ENCODE data around the gene OR56B1.
"Not testable (repeated sequence)": the region's sequence is repeated elsewhere in the genome, so short reads cannot be mapped to it uniquely, and the experiment has no call there.

Gene OR56B1

GRCh38 chr11:5700421-5701054 lies 35.7 kb upstream of the OR56B1 start:
- no peak overlapping the region for H3K4me3 ChIP-seq (ENCODE audit: low read length)
- peaks cover 2% of the 10 kb centered on the region; the same call in 1 of the 2 replicates for H3K4me1 ChIP-seq (ENCODE audit: insufficient read depth, low read length)
- H3K27ac ChIP-seq (ENCODE audit: low read length) = no peak overlapping the region
- no peaks in the 10 kb centered on the region for H3K9me3 ChIP-seq (ENCODE audit: insufficient read depth, low read depth, low read length)
- no peaks in the 10 kb centered on the region for H3K27me3 ChIP-seq (ENCODE audit: insufficient read depth, low read length)
- H3K9ac ChIP-seq (ENCODE audit: low read depth, low read length) = no peak overlapping the region
- H3K36me3 ChIP-seq (ENCODE audit: insufficient read depth, low read depth, low read length) = peaks cover 56% of the 10 kb centered on the region

DNA sequence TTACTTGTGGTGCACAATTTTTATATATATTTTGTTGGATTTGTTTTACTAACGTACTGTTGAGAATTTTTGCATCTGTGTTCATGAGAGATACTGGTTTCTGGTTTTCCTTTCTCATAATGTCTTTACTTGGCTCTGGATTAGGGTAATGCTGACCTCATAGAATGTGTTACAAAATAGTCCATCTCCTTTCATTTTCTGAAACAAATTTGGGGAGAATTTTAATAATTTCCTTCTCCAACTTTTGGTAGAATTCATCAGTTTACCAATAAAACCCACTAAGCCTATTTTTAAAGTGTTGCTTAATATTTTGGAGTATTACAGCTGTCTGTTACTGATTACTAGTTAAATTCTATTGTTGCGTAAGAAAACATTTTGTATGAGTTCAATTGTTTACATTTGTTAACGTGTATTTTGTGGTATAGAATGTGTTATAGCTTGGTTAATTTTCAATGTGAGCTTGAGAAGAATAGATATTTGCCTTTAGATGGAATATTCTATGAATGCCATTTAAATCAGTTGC lies 35.1 kb upstream of the OR56B1 start:
- Histone ChIP-seq H3K4me3 (ENCODE audit: low read length) (no peak overlapping the region), H3K27me3 (ENCODE audit: insufficient read depth, low read length) (no peaks in the 10 kb centered on the region), H3K27ac (ENCODE audit: low read length) (no peak overlapping the region), H3K9me3 (ENCODE audit: insufficient read depth, low read depth, low read length) (no peaks in the 10 kb centered on the region), H3K9ac (ENCODE audit: low read depth, low read length) (no peak overlapping the region), H3K36me3 (ENCODE audit: insufficient read depth, low read depth, low read length) (peaks cover 58% of the 10 kb centered on the region), H3K4me1 (ENCODE audit: insufficient read depth, low read length) (no peaks in the 10 kb centered on the region; the same call in 1 of the 2 replicates)

DNA sequence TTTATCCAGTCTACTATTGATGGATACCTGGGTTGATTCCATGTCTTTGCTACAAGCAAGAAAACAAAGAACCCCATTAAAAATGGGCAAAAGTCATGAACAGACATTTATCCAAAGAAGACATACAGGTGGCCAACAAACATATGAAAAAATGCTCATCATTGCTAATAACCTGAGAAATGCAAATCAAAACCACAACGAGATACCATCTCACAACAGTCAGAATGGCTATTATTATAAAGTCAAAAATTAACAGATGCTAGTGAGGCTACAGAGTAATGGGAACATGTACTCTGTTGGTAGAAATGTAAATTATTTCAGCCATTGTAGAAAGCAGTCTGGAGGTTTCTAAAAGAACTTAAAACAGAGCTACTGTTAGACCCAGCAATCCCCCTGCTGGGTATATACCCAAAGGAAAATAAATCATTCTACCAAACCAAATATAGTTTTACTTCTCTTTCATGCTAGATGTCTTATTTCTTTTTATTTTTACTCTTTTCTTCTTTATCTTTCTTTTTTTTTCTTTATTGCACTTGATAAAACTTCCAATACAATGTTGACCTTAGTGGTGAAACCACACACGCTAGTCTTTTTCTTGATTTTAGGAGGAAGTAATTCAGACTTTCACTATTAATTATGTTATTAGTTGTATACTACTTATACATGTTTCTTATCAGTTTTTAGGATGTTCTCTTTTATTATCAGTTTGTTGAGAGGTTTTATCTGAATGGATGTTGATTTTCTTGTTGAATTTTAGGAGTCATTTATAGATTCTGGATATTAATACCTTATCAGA lies 32.3 kb upstream of the OR56B1 start:
- Histone ChIP-seq H3K9ac (ENCODE audit: low read depth, low read length) (no peak overlapping the region), H3K27ac (ENCODE audit: low read length) (no peak overlapping the region), H3K9me3 (ENCODE audit: insufficient read depth, low read depth, low read length) (no peaks in the 10 kb centered on the region), H3K36me3 (ENCODE audit: insufficient read depth, low read depth, low read length) (peaks cover 51% of the 10 kb centered on the region), H3K4me3 (ENCODE audit: low read length) (no peak overlapping the region), H3K4me1 (ENCODE audit: insufficient read depth, low read length) (no peaks in the 10 kb centered on the region), H3K27me3 (ENCODE audit: insufficient read depth, low read length) (no peaks in the 10 kb centered on the region)

- Histone ChIP-seq H3K9me3 (ENCODE audit: insufficient read depth, low read depth, low read length) (no peaks in the 10 kb centered on the region), H3K4me1 (ENCODE audit: insufficient read depth, low read length) (no peaks in the 10 kb centered on the region), H3K27ac (ENCODE audit: low read length) (no peak overlapping the region), H3K9ac (ENCODE audit: low read depth, low read length) (no peak overlapping the region), H3K27me3 (ENCODE audit: insufficient read depth, low read length) (no peaks in the 10 kb centered on the region), H3K4me3 (ENCODE audit: low read length) (no peak overlapping the region), H3K36me3 (ENCODE audit: insufficient read depth, low read depth, low read length) (peaks cover 61% of the 10 kb centered on the region)
These were observed 30.6 kb upstream of the OR56B1 start for GRCh38 chr11:5705688-5706087.

DNA sequence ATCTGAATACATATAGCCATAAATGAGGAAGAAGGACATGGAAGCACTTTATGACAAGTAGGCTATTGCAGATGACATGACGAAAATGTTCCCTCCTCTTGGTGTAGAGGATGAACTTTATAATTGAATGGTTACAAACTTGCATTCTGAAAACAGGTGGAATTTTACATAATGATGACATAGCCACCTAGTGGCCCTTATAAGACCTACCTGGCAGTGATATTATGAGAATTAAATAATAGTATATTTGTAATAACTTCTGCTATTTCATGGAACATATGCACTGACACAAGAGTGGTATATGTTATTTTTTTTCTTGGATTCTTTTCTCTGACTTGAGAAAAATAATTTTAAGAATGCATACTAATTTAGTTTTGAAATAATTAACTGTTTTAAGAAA lies 23.7 kb upstream of the OR56B1 start:
- H3K9ac ChIP-seq (ENCODE audit: low read depth, low read length) = no peak overlapping the region
- no peaks in the 10 kb centered on the region for H3K9me3 ChIP-seq (ENCODE audit: insufficient read depth, low read depth, low read length)
- no peak overlapping the region for H3K4me3 ChIP-seq (ENCODE audit: low read length)
- no peak overlapping the region for H3K27ac ChIP-seq (ENCODE audit: low read length)
- no peaks in the 10 kb centered on the region for H3K27me3 ChIP-seq (ENCODE audit: insufficient read depth, low read length)
- no peaks in the 10 kb centered on the region for H3K4me1 ChIP-seq (ENCODE audit: insufficient read depth, low read length)
- H3K36me3 ChIP-seq (ENCODE audit: insufficient read depth, low read depth, low read length) = peaks cover 27% of the 10 kb centered on the region

GRCh38 chr11:5713695-5714094 lies 22.6 kb upstream of the OR56B1 start:
- H3K9me3 ChIP-seq (ENCODE audit: insufficient read depth, low read depth, low read length) = no peaks in the 10 kb centered on the region
- no peaks in the 10 kb centered on the region for H3K4me1 ChIP-seq (ENCODE audit: insufficient read depth, low read length)
- H3K27me3 ChIP-seq (ENCODE audit: insufficient read depth, low read length) = no peaks in the 10 kb centered on the region
- no peak overlapping the region for H3K27ac ChIP-seq (ENCODE audit: low read length)
- H3K9ac ChIP-seq (ENCODE audit: low read depth, low read length) = no peak overlapping the region
- no peak overlapping the region for H3K4me3 ChIP-seq (ENCODE audit: low read length)
- peaks cover 17% of the 10 kb centered on the region for H3K36me3 ChIP-seq (ENCODE audit: insufficient read depth, low read depth, low read length)

- not testable (repeated sequence) for H3K9me3 ChIP-seq (ENCODE audit: insufficient read depth, low read depth, low read length); H3K27ac ChIP-seq (ENCODE audit: low read length); H3K27me3 ChIP-seq (ENCODE audit: insufficient read depth, low read length); H3K9ac ChIP-seq (ENCODE audit: low read depth, low read length); H3K36me3 ChIP-seq (ENCODE audit: insufficient read depth, low read depth, low read length); H3K4me1 ChIP-seq (ENCODE audit: insufficient read depth, low read length); H3K4me3 ChIP-seq (ENCODE audit: low read length)
These were observed 19.7 kb upstream of the OR56B1 start for GRCh38 chr11:5716518-5716917.

GRCh38 chr11:5719703-5720495 lies 16.3 kb upstream of the OR56B1 start:
- Histone ChIP-seq H3K36me3 (ENCODE audit: insufficient read depth, low read depth, low read length) (no peaks in the 10 kb centered on the region), H3K9ac (ENCODE audit: low read depth, low read length) (no peak overlapping the region), H3K27ac (ENCODE audit: low read length) (no peak overlapping the region), H3K9me3 (ENCODE audit: insufficient read depth, low read depth, low read length) (no peaks in the 10 kb centered on the region), H3K27me3 (ENCODE audit: insufficient read depth, low read length) (no peaks in the 10 kb centered on the region), H3K4me1 (ENCODE audit: insufficient read depth, low read length) (no peaks in the 10 kb centered on the region), H3K4me3 (ENCODE audit: low read length) (no peak overlapping the region)

- Histone ChIP-seq H3K36me3 (ENCODE audit: insufficient read depth, low read depth, low read length) (no peaks in the 10 kb centered on the region), H3K4me1 (ENCODE audit: insufficient read depth, low read length) (no peaks in the 10 kb centered on the region)
These were observed 13.6 kb upstream of the OR56B1 start for GRCh38 chr11:5722622-5723021.

GRCh38 chr11:5726351-5726750 lies 9.9 kb upstream of the OR56B1 start:
- no peak overlapping the region for H3K4me3 ChIP-seq (ENCODE audit: low read length)
- H3K9me3 ChIP-seq (ENCODE audit: insufficient read depth, low read depth, low read length) = no peaks in the 10 kb centered on the region
- H3K27ac ChIP-seq (ENCODE audit: low read length) = no peak overlapping the region
- H3K36me3 ChIP-seq (ENCODE audit: insufficient read depth, low read depth, low read length) = no peaks in the 10 kb centered on the region
- no peak overlapping the region for H3K9ac ChIP-seq (ENCODE audit: low read depth, low read length)
- H3K27me3 ChIP-seq (ENCODE audit: insufficient read depth, low read length) = no peaks in the 10 kb centered on the region
- H3K4me1 ChIP-seq (ENCODE audit: insufficient read depth, low read length) = no peaks in the 10 kb centered on the region

More at GRCh38 chr11:5722622-5723021, 13.6 kb upstream of the OR56B1 start:
- no peak overlapping the region for H3K9ac ChIP-seq (ENCODE audit: low read depth, low read length)
- H3K9me3 ChIP-seq (ENCODE audit: insufficient read depth, low read depth, low read length) = no peaks in the 10 kb centered on the region
- no peak overlapping the region for H3K27ac ChIP-seq (ENCODE audit: low read length)
- H3K27me3 ChIP-seq (ENCODE audit: insufficient read depth, low read length) = no peaks in the 10 kb centered on the region
- no peak overlapping the region for H3K4me3 ChIP-seq (ENCODE audit: low read length)

DNA sequence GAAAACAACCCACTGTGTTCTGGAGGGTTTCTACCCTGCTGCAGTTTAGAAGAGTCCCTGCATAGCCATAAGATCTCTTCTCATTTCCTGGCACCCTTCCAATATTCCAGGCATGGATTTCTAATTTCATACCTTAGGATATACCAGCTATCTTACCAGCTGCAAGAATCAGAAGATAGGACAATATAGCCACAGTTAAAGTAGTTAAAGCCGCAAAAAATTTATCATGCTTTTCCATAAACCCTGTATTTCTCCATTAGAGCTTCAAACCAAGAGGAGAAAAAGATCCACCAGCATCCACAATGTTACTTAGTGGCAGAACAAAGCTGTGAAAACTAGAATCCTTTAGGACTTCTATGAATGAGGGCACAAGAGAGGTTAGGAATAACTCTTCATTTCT lies 8.6 kb upstream of the OR56B1 start:
- Histone ChIP-seq H3K4me1 (ENCODE audit: insufficient read depth, low read length) (no peaks in the 10 kb centered on the region), H3K4me3 (ENCODE audit: low read length) (no peak overlapping the region), H3K9me3 (ENCODE audit: insufficient read depth, low read depth, low read length) (no peaks in the 10 kb centered on the region), H3K36me3 (ENCODE audit: insufficient read depth, low read depth, low read length) (no peaks in the 10 kb centered on the region), H3K9ac (ENCODE audit: low read depth, low read length) (no peak overlapping the region), H3K27ac (ENCODE audit: low read length) (no peak overlapping the region), H3K27me3 (ENCODE audit: insufficient read depth, low read length) (no peaks in the 10 kb centered on the region)

Data from iPS-20b (cell line).